HepG2 (cell line): Measurements from ENCODE around the gene HYAL1. TPM values are rescaled to one million over a fixed set of nuclear protein-coding genes. Genes with fewer than 3 reads are reported as not detected.
A peak's percentile ranks its signal among the peaks of the same experiment; 100 is the strongest.

Experiments
- ATF7-NPFF ChIP-seq: sonication (generic); formaldehyde crosslinking; IDR thresholded peaks from 2 replicates; pipeline ENCODE4 v1.8.1; 2023; ENCODE audit warnings: mild to moderate bottlenecking, low read depth, missing genetic modification reagents, moderate library complexity
- DPF2 ChIP-seq: sonication (generic); formaldehyde crosslinking; IDR thresholded peaks from 2 replicates; pipeline ENCODE4 v1.4.0; 2020; ENCODE audit warnings: mild to moderate bottlenecking, low read depth, missing genetic modification reagents, borderline replicate concordance
- ELF1 ChIP-seq: sonication (generic); formaldehyde crosslinking; IDR thresholded peaks from 2 replicates; pipeline ENCODE4 v1.4.0; 2020; ENCODE audit warnings: missing genetic modification reagents
- KLF9 ChIP-seq: IDR thresholded peaks from 2 replicates; pipeline ENCODE4 v1.6.1; 2016; ENCODE audit warnings: low read depth
- KMT2B ChIP-seq: IDR thresholded peaks from 2 replicates; pipeline ENCODE4 v1.6.1; 2016; ENCODE audit warnings: missing genetic modification reagents, missing compliant biosample characterization
- MIER3 ChIP-seq: IDR thresholded peaks from 2 replicates; pipeline ENCODE4 v1.6.1; 2016; ENCODE audit warnings: missing compliant biosample characterization, borderline replicate concordance
- MXD4 ChIP-seq: IDR thresholded peaks from 2 replicates; pipeline ENCODE4 v1.6.1; 2016; ENCODE audit warnings: mild to moderate bottlenecking, missing biosample characterization, missing genetic modification reagents
- SMARCC2 ChIP-seq: fragments of 450-650 bp; IDR thresholded peaks from 2 replicates; pipeline ENCODE4 v1.6.1; 2017; ENCODE audit warnings: antibody characterized with exemption, mild to moderate bottlenecking
- TAF15 ChIP-seq: fragments of 200-400 bp; formaldehyde crosslinking; IDR thresholded peaks from one replicate; pipeline ENCODE4 v1.6.1; 2018; ENCODE audit warnings: mild to moderate bottlenecking, low read depth, low read length; ENCODE audit not compliant: poor library complexity, severe bottlenecking
- TCF7 ChIP-seq: sonication (generic); IDR thresholded peaks from 2 replicates; pipeline ENCODE4 v1.6.1; 2016; ENCODE audit warnings: antibody characterized with exemption, low read depth
- TEAD3 ChIP-seq: optimal IDR thresholded peaks from 2 replicates; pipeline ENCODE3; 2016; ENCODE audit warnings: borderline replicate concordance
- ZBTB26 ChIP-seq: IDR thresholded peaks from 2 replicates; pipeline ENCODE4 v1.6.1; 2016; ENCODE audit warnings: missing compliant biosample characterization, missing genetic modification reagents, borderline replicate concordance
- ZFX ChIP-seq: sonication (generic); formaldehyde crosslinking; IDR thresholded peaks from 2 replicates; pipeline ENCODE4 v1.4.0; 2020; ENCODE audit warnings: mild to moderate bottlenecking, low read depth, missing genetic modification reagents, moderate library complexity
- polyA plus RNA-seq, 8 experiments: library from polyadenylated mRNA; depleted of rRNA in 3 of 8; stranded (reverse) in 7 of 8; unstranded in 1 of 8; fragments of >200 nt; fragmentation: Illumina TruSeq in 4 of 8; extraction: Trizol in 4 of 8; gene quantifications; 2 replicates each; pipeline versions ENCODE4 v1.2.1 to v1.2.3, GENCODE V29; 2011 to 2016; ENCODE audit warnings: low read depth in 4 of 8, missing spikeins in 1 of 8, mixed read lengths in 1 of 8; ENCODE audit not compliant: insufficient read depth in 1 of 8
- total RNA-seq, 5 experiments: library from RNA; depleted of rRNA; stranded (reverse); fragments of >200 nt; fragmentation: Illumina TruSeq; extraction: Trizol; gene quantifications; 2 replicates each; pipeline ENCODE4 v1.2.3, GENCODE V29; 2016; ENCODE audit warnings: low read depth in 1 of 5
- TF ChIP-seq, protein P1 (sequence below): fragments of 450-650 bp; IDR thresholded peaks from 2 replicates; pipeline ENCODE4 v1.6.1; 2017; ENCODE audit warnings: mild to moderate bottlenecking
- TF ChIP-seq, protein P2 (sequence below): sonication (generic); formaldehyde crosslinking; IDR thresholded peaks from 2 replicates; pipeline ENCODE4 v1.5.1; 2020; ENCODE audit warnings: mild to moderate bottlenecking, missing genetic modification reagents, moderate library complexity
- TF ChIP-seq, protein P3 (sequence below): sonication (generic); formaldehyde crosslinking; IDR thresholded peaks from 2 replicates; pipeline ENCODE4 v1.5.0; 2020; ENCODE audit warnings: mild to moderate bottlenecking, missing genetic modification reagents, borderline replicate concordance

HYAL1 gene
- total and polyA plus RNA-seq, 2 of the 13 experiments (the other 11 are each of a cell fraction or from before 2014, with no cell fraction given): 76.5 to 193 TPM

- TF ChIP-seq MXD4 (CRISPR knock-in tag) (no peak), DPF2 (no peak), ZBTB26 (CRISPR knock-in tag) (no peak), KMT2B (no peak), TAF15 (no peak), ZFX (CRISPR knock-in tag) (0 out of 2 replicates have a peak, but pooled peaks have one; percentile 29), ATF7-NPFF (CRISPR knock-in tag) (no peak), SMARCC2 (no peak), MIER3 (CRISPR knock-in tag) (no peak), TEAD3 (CRISPR knock-in tag) (no peak), ELF1 (CRISPR knock-in tag) (no peak), KLF9 (CRISPR knock-in tag) (no peak), TCF7 (no peak)
- TF ChIP-seq, protein P1, sequence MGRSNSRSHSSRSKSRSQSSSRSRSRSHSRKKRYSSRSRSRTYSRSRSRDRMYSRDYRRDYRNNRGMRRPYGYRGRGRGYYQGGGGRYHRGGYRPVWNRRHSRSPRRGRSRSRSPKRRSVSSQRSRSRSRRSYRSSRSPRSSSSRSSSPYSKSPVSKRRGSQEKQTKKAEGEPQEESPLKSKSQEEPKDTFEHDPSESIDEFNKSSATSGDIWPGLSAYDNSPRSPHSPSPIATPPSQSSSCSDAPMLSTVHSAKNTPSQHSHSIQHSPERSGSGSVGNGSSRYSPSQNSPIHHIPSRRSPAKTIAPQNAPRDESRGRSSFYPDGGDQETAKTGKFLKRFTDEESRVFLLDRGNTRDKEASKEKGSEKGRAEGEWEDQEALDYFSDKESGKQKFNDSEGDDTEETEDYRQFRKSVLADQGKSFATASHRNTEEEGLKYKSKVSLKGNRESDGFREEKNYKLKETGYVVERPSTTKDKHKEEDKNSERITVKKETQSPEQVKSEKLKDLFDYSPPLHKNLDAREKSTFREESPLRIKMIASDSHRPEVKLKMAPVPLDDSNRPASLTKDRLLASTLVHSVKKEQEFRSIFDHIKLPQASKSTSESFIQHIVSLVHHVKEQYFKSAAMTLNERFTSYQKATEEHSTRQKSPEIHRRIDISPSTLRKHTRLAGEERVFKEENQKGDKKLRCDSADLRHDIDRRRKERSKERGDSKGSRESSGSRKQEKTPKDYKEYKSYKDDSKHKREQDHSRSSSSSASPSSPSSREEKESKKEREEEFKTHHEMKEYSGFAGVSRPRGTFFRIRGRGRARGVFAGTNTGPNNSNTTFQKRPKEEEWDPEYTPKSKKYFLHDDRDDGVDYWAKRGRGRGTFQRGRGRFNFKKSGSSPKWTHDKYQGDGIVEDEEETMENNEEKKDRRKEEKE: no peak
- TF ChIP-seq, protein P2, sequence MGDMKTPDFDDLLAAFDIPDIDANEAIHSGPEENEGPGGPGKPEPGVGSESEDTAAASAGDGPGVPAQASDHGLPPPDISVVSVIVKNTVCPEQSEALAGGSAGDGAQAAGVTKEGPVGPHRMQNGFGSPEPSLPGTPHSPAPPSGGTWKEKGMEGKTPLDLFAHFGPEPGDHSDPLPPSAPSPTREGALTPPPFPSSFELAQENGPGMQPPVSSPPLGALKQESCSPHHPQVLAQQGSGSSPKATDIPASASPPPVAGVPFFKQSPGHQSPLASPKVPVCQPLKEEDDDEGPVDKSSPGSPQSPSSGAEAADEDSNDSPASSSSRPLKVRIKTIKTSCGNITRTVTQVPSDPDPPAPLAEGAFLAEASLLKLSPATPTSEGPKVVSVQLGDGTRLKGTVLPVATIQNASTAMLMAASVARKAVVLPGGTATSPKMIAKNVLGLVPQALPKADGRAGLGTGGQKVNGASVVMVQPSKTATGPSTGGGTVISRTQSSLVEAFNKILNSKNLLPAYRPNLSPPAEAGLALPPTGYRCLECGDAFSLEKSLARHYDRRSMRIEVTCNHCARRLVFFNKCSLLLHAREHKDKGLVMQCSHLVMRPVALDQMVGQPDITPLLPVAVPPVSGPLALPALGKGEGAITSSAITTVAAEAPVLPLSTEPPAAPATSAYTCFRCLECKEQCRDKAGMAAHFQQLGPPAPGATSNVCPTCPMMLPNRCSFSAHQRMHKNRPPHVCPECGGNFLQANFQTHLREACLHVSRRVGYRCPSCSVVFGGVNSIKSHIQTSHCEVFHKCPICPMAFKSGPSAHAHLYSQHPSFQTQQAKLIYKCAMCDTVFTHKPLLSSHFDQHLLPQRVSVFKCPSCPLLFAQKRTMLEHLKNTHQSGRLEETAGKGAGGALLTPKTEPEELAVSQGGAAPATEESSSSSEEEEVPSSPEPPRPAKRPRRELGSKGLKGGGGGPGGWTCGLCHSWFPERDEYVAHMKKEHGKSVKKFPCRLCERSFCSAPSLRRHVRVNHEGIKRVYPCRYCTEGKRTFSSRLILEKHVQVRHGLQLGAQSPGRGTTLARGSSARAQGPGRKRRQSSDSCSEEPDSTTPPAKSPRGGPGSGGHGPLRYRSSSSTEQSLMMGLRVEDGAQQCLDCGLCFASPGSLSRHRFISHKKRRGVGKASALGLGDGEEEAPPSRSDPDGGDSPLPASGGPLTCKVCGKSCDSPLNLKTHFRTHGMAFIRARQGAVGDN (CRISPR knock-in tag): peak; percentile 40; the same call in 1 of the 2 replicates
- TF ChIP-seq, protein P3, sequence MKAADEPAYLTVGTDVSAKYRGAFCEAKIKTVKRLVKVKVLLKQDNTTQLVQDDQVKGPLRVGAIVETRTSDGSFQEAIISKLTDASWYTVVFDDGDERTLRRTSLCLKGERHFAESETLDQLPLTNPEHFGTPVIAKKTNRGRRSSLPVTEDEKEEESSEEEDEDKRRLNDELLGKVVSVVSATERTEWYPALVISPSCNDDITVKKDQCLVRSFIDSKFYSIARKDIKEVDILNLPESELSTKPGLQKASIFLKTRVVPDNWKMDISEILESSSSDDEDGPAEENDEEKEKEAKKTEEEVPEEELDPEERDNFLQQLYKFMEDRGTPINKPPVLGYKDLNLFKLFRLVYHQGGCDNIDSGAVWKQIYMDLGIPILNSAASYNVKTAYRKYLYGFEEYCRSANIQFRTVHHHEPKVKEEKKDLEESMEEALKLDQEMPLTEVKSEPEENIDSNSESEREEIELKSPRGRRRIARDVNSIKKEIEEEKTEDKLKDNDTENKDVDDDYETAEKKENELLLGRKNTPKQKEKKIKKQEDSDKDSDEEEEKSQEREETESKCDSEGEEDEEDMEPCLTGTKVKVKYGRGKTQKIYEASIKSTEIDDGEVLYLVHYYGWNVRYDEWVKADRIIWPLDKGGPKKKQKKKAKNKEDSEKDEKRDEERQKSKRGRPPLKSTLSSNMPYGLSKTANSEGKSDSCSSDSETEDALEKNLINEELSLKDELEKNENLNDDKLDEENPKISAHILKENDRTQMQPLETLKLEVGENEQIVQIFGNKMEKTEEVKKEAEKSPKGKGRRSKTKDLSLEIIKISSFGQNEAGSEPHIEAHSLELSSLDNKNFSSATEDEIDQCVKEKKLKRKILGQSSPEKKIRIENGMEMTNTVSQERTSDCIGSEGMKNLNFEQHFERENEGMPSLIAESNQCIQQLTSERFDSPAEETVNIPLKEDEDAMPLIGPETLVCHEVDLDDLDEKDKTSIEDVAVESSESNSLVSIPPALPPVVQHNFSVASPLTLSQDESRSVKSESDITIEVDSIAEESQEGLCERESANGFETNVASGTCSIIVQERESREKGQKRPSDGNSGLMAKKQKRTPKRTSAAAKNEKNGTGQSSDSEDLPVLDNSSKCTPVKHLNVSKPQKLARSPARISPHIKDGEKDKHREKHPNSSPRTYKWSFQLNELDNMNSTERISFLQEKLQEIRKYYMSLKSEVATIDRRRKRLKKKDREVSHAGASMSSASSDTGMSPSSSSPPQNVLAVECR (CRISPR knock-in tag): no peak
Measured at GRCh38 chr3:50342813-50343633, 39.6 kb upstream of the HYAL1 start (continued).
